ENCODE data around the gene OTOP3. TPM values are rescaled to one million over a fixed set of nuclear protein-coding genes. Genes with fewer than 3 reads are reported as not detected.
"Not testable (repeated sequence)": the region's sequence is repeated elsewhere in the genome, so short reads cannot be mapped to it uniquely, and the experiment has no call there.

Gene OTOP3
- total RNA-seq, 1 donor from 2014 or later, result not detected

- FAIRE-seq (no peak), DNase-seq (ENCODE audit: low spot score in 2 of 2) (no peak)
Measured at GRCh38 chr17:74978240-74978639, 42.5 kb downstream of the OTOP3 start.

- no peak for FAIRE-seq
- DNase-seq (ENCODE audit: low spot score in 2 of 2), result no peak
Measured at GRCh38 chr17:74979408-74980146, 43.9 kb downstream of the OTOP3 start.

GRCh38 chr17:74981318-74981978, 45.8 kb downstream of the OTOP3 start:
- no peak for DNase-seq (ENCODE audit: low spot score in 2 of 2)
- FAIRE-seq, result no peak

- peak; percentile 85 to 86 for DNase-seq (ENCODE audit: low spot score in 2 of 2)
- FAIRE-seq, result no peak
Measured at GRCh38 chr17:74981979-74982662, 46.4 kb downstream of the OTOP3 start.

GRCh38 chr17:74982663-74983313, 47.1 kb downstream of the OTOP3 start:
- not testable (repeated sequence) for DNase-seq (ENCODE audit: low spot score in 2 of 2); FAIRE-seq

GRCh38 chr17:74986206-74986576, 50.5 kb downstream of the OTOP3 start:
- no peak for DNase-seq (ENCODE audit: low spot score in 2 of 2)
- no peak for FAIRE-seq

- DNase-seq (ENCODE audit: low spot score in 2 of 2) (peak; percentile 94 to 95), FAIRE-seq (no peak)
Measured at GRCh38 chr17:74987418-74987908, 51.8 kb downstream of the OTOP3 start, which contains the start of gene CDR2L. Gene CDR2L, plus strand, starts transcription at chr17:74987632. Its CDS starts 412 bp downstream, at chr17:74988044.

GRCh38 chr17:74987909-74988711, 52.4 kb downstream of the OTOP3 start:
- DNase-seq (ENCODE audit: low spot score in 2 of 2) (peak; percentile 73 to 75), FAIRE-seq (no peak)

- FAIRE-seq, result no peak
- DNase-seq (ENCODE audit: low spot score in 2 of 2), result no peak
Measured at GRCh38 chr17:74990581-74991105, 54.9 kb downstream of the OTOP3 start.

- FAIRE-seq, result no peak
Measured at GRCh38 chr17:74992223-74992622, 56.5 kb downstream of the OTOP3 start.

GRCh38 chr17:74994440-74994839, 58.7 kb downstream of the OTOP3 start:
- DNase-seq (ENCODE audit: low spot score in 2 of 2) (no peak), FAIRE-seq (no peak)

More at GRCh38 chr17:74992223-74992622, 56.5 kb downstream of the OTOP3 start:
- no peak for DNase-seq (ENCODE audit: low spot score in 2 of 2)

- FAIRE-seq, result no peak
- DNase-seq (ENCODE audit: low spot score in 2 of 2), result no peak
Measured at GRCh38 chr17:74995847-74996246, 60.1 kb downstream of the OTOP3 start.

- FAIRE-seq, result no peak
- DNase-seq (ENCODE audit: low spot score in 2 of 2), result no peak
Measured at GRCh38 chr17:74998783-74999182, 63.1 kb downstream of the OTOP3 start.

- FAIRE-seq, result no peak
- no peak for DNase-seq (ENCODE audit: low spot score in 2 of 2)
Measured at GRCh38 chr17:74999523-74999922, 63.8 kb downstream of the OTOP3 start.

Other genes with a start within 250 kb of the OTOP3 start
- 0.41 TPM for gene CD300LF, start 223.0 kb upstream of the OTOP3 start, total RNA-seq
- gene RAB37, start 198.6 kb upstream of the OTOP3 start, total RNA-seq, result 0.82 TPM
- gene NHERF1, start 187.3 kb upstream of the OTOP3 start, total RNA-seq, result 4.1 TPM
- gene NAT9, start 159.6 kb upstream of the OTOP3 start, total RNA-seq, result 13.9 TPM
- gene GRIN2C, start 76.0 kb upstream of the OTOP3 start, total RNA-seq, result 1.2 TPM
- 2.4 TPM for gene FDXR, start 62.9 kb upstream of the OTOP3 start, total RNA-seq
- gene FADS6, start 42.3 kb upstream of the OTOP3 start, total RNA-seq, result 0.82 TPM
- gene USH1G, start 12.6 kb upstream of the OTOP3 start, total RNA-seq, result 0.41 TPM
- gene OTOP2, start 11.6 kb upstream of the OTOP3 start, total RNA-seq, result not detected
- gene HID1, start 36.9 kb downstream of the OTOP3 start, total RNA-seq, result 17.1 TPM
- gene CDR2L, start 51.7 kb downstream of the OTOP3 start, total RNA-seq, result 3.3 TPM
- 12.6 TPM for gene MRPL58, start 76.8 kb downstream of the OTOP3 start, total RNA-seq
- gene ATP5PD, start 111.1 kb downstream of the OTOP3 start, total RNA-seq, result 106 TPM
- gene KCTD2, start 111.3 kb downstream of the OTOP3 start, total RNA-seq, result 28.9 TPM
- 1.2 TPM for gene SLC16A5, start 152.1 kb downstream of the OTOP3 start, total RNA-seq
- gene ARMC7, start 174.1 kb downstream of the OTOP3 start, total RNA-seq, result 2.4 TPM
- 20.8 TPM for gene NT5C, start 195.8 kb downstream of the OTOP3 start, total RNA-seq
- gene JPT1, start 218.6 kb downstream of the OTOP3 start, total RNA-seq, result 538 TPM
- gene SUMO2, start 247.1 kb downstream of the OTOP3 start, total RNA-seq, result 181 TPM

All from frontal cortex (tissue), 4 donors.